GM23338 (cell line): ENCODE data around the gene CENPH. TPM values are rescaled to one million over a fixed set of nuclear protein-coding genes. Genes with fewer than 3 reads are reported as not detected.
A peak's percentile ranks its signal among the peaks of the same experiment; 100 is the strongest.

Experiments used
- ATAC-seq: fragments of 200-7000 bp; cut with Tn5 transposase; 3 replicates; pipeline ENCODE4 v1.9.1; 2020
- DNase-seq: peaks from one replicate; pipeline ENCODE4 v3.0.0-alpha.2; 2015; ENCODE audit warnings: low spot score
- H2AFZ ChIP-seq: fragments of 200-600 bp; sonication (generic); 2 replicates; pipeline ENCODE4 v1.8.0; 2016; ENCODE audit warnings: antibody characterized with exemption, mild to moderate bottlenecking, moderate library complexity
- H3F3A ChIP-seq: fragments of 200-600 bp; sonication (generic); replicated peaks from 2 replicates; pipeline ENCODE4 v1.8.0; 2017; ENCODE audit warnings: antibody characterized with exemption, mixed run types, low read depth
- H3K27ac ChIP-seq: fragments of 200-600 bp; sonication (generic); 2 replicates; pipeline ENCODE4 v1.6.1; 2016; ENCODE audit warnings: low read depth
- H3K27me3 ChIP-seq: fragments of 200-600 bp; sonication (generic); 2 replicates; pipeline ENCODE4 v1.8.0; 2016; ENCODE audit warnings: mild to moderate bottlenecking, mixed run types, moderate library complexity; ENCODE audit not compliant: insufficient read depth
- H3K36me3 ChIP-seq: fragments of 200-600 bp; sonication (generic); 2 replicates; pipeline ENCODE4 v1.8.0; 2016; ENCODE audit warnings: mild to moderate bottlenecking; ENCODE audit not compliant: insufficient read depth
- H3K4me1 ChIP-seq: fragments of 200-600 bp; sonication (generic); 2 replicates; pipeline ENCODE4 v1.8.0; 2016; ENCODE audit warnings: mild to moderate bottlenecking, moderate library complexity; ENCODE audit not compliant: insufficient read depth
- H3K4me2 ChIP-seq: fragments of 200-600 bp; sonication (generic); 2 replicates; pipeline ENCODE4 v1.7.1; 2017; ENCODE audit warnings: mixed run types
- H3K4me3 ChIP-seq: fragments of 200-600 bp; sonication (generic); 2 replicates; pipeline ENCODE4 v1.6.1; 2016; ENCODE audit warnings: mixed run types
- H3K79me2 ChIP-seq: fragments of 200-600 bp; sonication (generic); replicated peaks from 2 replicates; pipeline ENCODE4 v1.8.0; 2017; ENCODE audit warnings: mild to moderate bottlenecking; ENCODE audit not compliant: insufficient read depth
- H3K9me2 ChIP-seq: fragments of 200-600 bp; sonication (generic); 2 replicates; pipeline ENCODE4 v1.8.0; 2017; ENCODE audit not compliant: insufficient read depth
- H4K20me1 ChIP-seq: fragments of 200-600 bp; sonication (generic); replicated peaks from 2 replicates; pipeline ENCODE4 v1.8.0; 2017; ENCODE audit warnings: mild to moderate bottlenecking; ENCODE audit not compliant: insufficient read depth
- H3K27ac Mint-ChIP-seq: 2 replicates; pipeline ENCODE4 v1.8.0; 2020; ENCODE audit warnings: inconsistent platforms, mild to moderate bottlenecking, moderate library complexity, mixed read lengths
- H3K27me3 Mint-ChIP-seq: 3 replicates; pipeline ENCODE4 v1.8.0; 2022; ENCODE audit warnings: low read depth, mild to moderate bottlenecking, moderate library complexity, mixed read lengths, inconsistent platforms; ENCODE audit not compliant: insufficient read depth, poor library complexity
- H3K36me3 Mint-ChIP-seq: 3 replicates; pipeline ENCODE4 v1.8.0; 2021; ENCODE audit warnings: low read depth, mild to moderate bottlenecking, inconsistent platforms, moderate library complexity, mixed read lengths
- H3K4me1 Mint-ChIP-seq: 3 replicates; pipeline ENCODE4 v1.8.0; 2020; ENCODE audit warnings: mild to moderate bottlenecking, inconsistent platforms, mixed read lengths
- H3K4me3 Mint-ChIP-seq: 3 replicates; pipeline ENCODE4 v1.8.0; 2021; ENCODE audit warnings: moderate library complexity, mild to moderate bottlenecking, inconsistent platforms, mixed read lengths
- H3K9me3 Mint-ChIP-seq: 3 replicates; pipeline ENCODE4 v1.8.0; 2020; ENCODE audit warnings: moderate library complexity, mild to moderate bottlenecking, inconsistent platforms, mixed read lengths
- CREB1 ChIP-seq: fragments of 250-450 bp; sonication (Bioruptor Pico); IDR thresholded peaks from 2 replicates; pipeline ENCODE4 v1.5.0; 2020; ENCODE audit warnings: low read depth, mild to moderate bottlenecking, moderate library complexity
- ETS1 ChIP-seq: IDR thresholded peaks from 2 replicates; pipeline ENCODE4 v1.6.1; 2016; ENCODE audit warnings: antibody characterized with exemption
- EZH2 ChIP-seq: fragments of 200-600 bp; sonication (generic); IDR thresholded peaks from one replicate; pipeline ENCODE4 v1.8.0; 2017; ENCODE audit warnings: antibody characterized with exemption, mild to moderate bottlenecking, low read depth; ENCODE audit not compliant: unreplicated experiment
- NANOG ChIP-seq: IDR thresholded peaks from 2 replicates; pipeline ENCODE4 v1.6.1; 2016; ENCODE audit warnings: antibody characterized with exemption, borderline replicate concordance
- POLR2AphosphoS5 ChIP-seq: IDR thresholded peaks from 2 replicates; pipeline ENCODE4 v1.6.1; 2016; ENCODE audit warnings: antibody characterized with exemption, low read depth
- ZNF114 ChIP-seq: fragments of 250-450 bp; sonication (Bioruptor Pico); IDR thresholded peaks from 2 replicates; pipeline ENCODE4 v1.5.0; 2020; ENCODE audit warnings: mild to moderate bottlenecking, moderate library complexity
- ZNF331 ChIP-seq: fragments of 250-450 bp; sonication (Bioruptor Pico); IDR thresholded peaks from 2 replicates; pipeline ENCODE4 v1.5.0; 2020; ENCODE audit warnings: low read depth, mild to moderate bottlenecking, moderate library complexity
- polyA plus RNA-seq: library from polyadenylated mRNA; unstranded; fragments of >200 nt; fragmentation: Nextera tagmentation; extraction: Ambion mirVana; gene quantifications from 2 replicates; pipeline ENCODE4 v1.2.1, GENCODE V29; 2016
- total RNA-seq: library from RNA; depleted of rRNA; stranded (reverse); fragments of >200 nt; shearing (Covaris generic); gene quantifications from 2 replicates; pipeline ENCODE4 v1.2.3, GENCODE V29; 2014

CENPH gene
- total and polyA plus RNA-seq, 2 experiments from 2014 or later, result 99.4 to 107 TPM

- Mint-ChIP-seq H3K9me3 (no peaks in the 10 kb centered on the region), H3K4me1 (peaks cover 5% of the 10 kb centered on the region; the same call in 1 of the 3 replicates), H3K36me3 (peaks cover 48% of the 10 kb centered on the region), H3K27ac (no peak overlapping the region), H3K4me3 (no peak overlapping the region), H3K27me3 (peaks cover 3% of the 10 kb centered on the region)
- H3K9me2 ChIP-seq, result no peaks in the 10 kb centered on the region
- H3K4me3 ChIP-seq, result no peak overlapping the region
- no peak overlapping the region for H3K4me2 ChIP-seq
- H3K27me3 ChIP-seq, result no peaks in the 10 kb centered on the region
- H4K20me1 ChIP-seq, result no peaks in the 10 kb centered on the region
- H3K36me3 ChIP-seq, result peaks cover 9% of the 10 kb centered on the region; the same call in 1 of the 2 replicates
- no peak for DNase-seq
- H3K27ac ChIP-seq, result no peak overlapping the region
- 0 out of 2 replicates have a peak, but pooled peaks cover 2% of the 10 kb centered on the region for H3K4me1 ChIP-seq
- H3K79me2 ChIP-seq, result peaks cover 5% of the 10 kb centered on the region
- TF ChIP-seq ZNF331 (CRISPR knock-in tag) (no peak), EZH2 (no peak), CREB1 (CRISPR knock-in tag) (no peak)
- H3F3A ChIP-seq, result no peaks in the 10 kb centered on the region
- ATAC-seq, result no peak
- H2AFZ ChIP-seq, result no peak overlapping the region
Observed at GRCh38 chr5:69213513-69214215, 24.3 kb downstream of the CENPH start.

GRCh38 chr5:69217151-69217511, 27.7 kb downstream of the CENPH start:
- H3K79me2 ChIP-seq, result peaks cover 33% of the 10 kb centered on the region
- H3K27me3 Mint-ChIP-seq, result peaks cover 2% of the 10 kb centered on the region
- DNase-seq, result no peak
- no peaks in the 10 kb centered on the region for H3F3A ChIP-seq
- H3K9me3 Mint-ChIP-seq, result peaks cover 9% of the 10 kb centered on the region
- peaks cover 8% of the 10 kb centered on the region; the same call in 1 of the 3 replicates for H3K4me1 Mint-ChIP-seq
- H4K20me1 ChIP-seq, result no peaks in the 10 kb centered on the region
- peak overlapping the region; percentile 98; the same call in 1 of the 2 replicates for H3K27ac Mint-ChIP-seq
- H3K36me3 Mint-ChIP-seq, result peaks cover 47% of the 10 kb centered on the region
- H3K27ac ChIP-seq, result no peak overlapping the region
- no peak for ATAC-seq
- no peaks in the 10 kb centered on the region for H3K9me2 ChIP-seq
- peak overlapping the region; percentile 73 for H3K4me2 ChIP-seq
- peak overlapping the region; percentile 85 for H3K4me3 ChIP-seq
- TF ChIP-seq ZNF114 (CRISPR knock-in tag) (no peak), NANOG (no peak)
- peaks cover 9% of the 10 kb centered on the region; the same call in 1 of the 2 replicates for H3K36me3 ChIP-seq
- H3K4me1 ChIP-seq, result 0 out of 2 replicates have a peak, but pooled peaks cover 4% of the 10 kb centered on the region
- H2AFZ ChIP-seq, result 0 out of 2 replicates have a peak overlapping the region, but pooled peaks have one; percentile 11
- H3K4me3 Mint-ChIP-seq, result peak overlapping the region; percentile 97
- no peaks in the 10 kb centered on the region for H3K27me3 ChIP-seq

GRCh38 chr5:69217548-69218526, 28.5 kb downstream of the CENPH start:
- Mint-ChIP-seq H3K27me3 (peaks cover 2% of the 10 kb centered on the region), H3K9me3 (peaks cover 9% of the 10 kb centered on the region), H3K4me1 (peaks cover 8% of the 10 kb centered on the region; the same call in 1 of the 3 replicates), H3K4me3 (peak overlapping the region; percentile 97), H3K27ac (peak overlapping the region; percentile 98), H3K36me3 (peaks cover 47% of the 10 kb centered on the region)
- H3K4me1 ChIP-seq, result 0 out of 2 replicates have a peak, but pooled peaks cover 4% of the 10 kb centered on the region
- ATAC-seq (peak; percentile 96), DNase-seq (peak; percentile 94)
- peak overlapping the region; percentile 96 for H3K27ac ChIP-seq
- peaks cover 8% of the 10 kb centered on the region; the same call in 1 of the 2 replicates for H3K36me3 ChIP-seq
- peak overlapping the region; percentile 85 for H3K4me3 ChIP-seq
- TF ChIP-seq ZNF114 (CRISPR knock-in tag), result no peak
- TF ChIP-seq ETS1, result peak; percentile 29
- TF ChIP-seq POLR2AphosphoS5, result peak; percentile 89
- peak; percentile 39 for TF ChIP-seq CREB1 (CRISPR knock-in tag)
- H2AFZ ChIP-seq, result peak overlapping the region; percentile 96
- H3F3A ChIP-seq, result no peaks in the 10 kb centered on the region
- peak overlapping the region; percentile 73 for H3K4me2 ChIP-seq
- H3K9me2 ChIP-seq, result no peaks in the 10 kb centered on the region
- H4K20me1 ChIP-seq, result no peaks in the 10 kb centered on the region
- H3K27me3 ChIP-seq, result no peaks in the 10 kb centered on the region
- peaks cover 33% of the 10 kb centered on the region for H3K79me2 ChIP-seq
